ENCODE measurements around the gene KIAA0040.

- TF ChIP-seq CTCF (conservative IDR thresholded peaks at IDR 0.05 in 1 of 2, IDR thresholded peaks at IDR 0.05 in 1 of 2; ENCODE audit: extremely low read depth in 1 of 2, insufficient read depth in 1 of 2, low read depth in 1 of 2, low read length in 2 of 2) (no peak), EZH2 (IDR thresholded peaks at IDR 0.05; ENCODE audit: borderline replicate concordance, low read length) (no peak)
These were observed 23.1 kb downstream of the KIAA0040 start for GRCh38 chr1:175169286-175170018.

All from mammary epithelial cell (primary cell).